GM12875 (cell line): Measurements from ENCODE around the gene DTL.

Experiments
- H3K4me3 ChIP-seq: one replicate; pipeline ENCODE4 v1.5.1; 2011; ENCODE audit warnings: low read depth, low read length, control low read depth
- TF ChIP-seq, protein P1 (sequence below): IDR thresholded peaks from 2 replicates; pipeline ENCODE4 v1.5.1; 2011; ENCODE audit warnings: low read depth, mild to moderate bottlenecking, control low read depth, inconsistent platforms, low read length, moderate library complexity, borderline replicate concordance; ENCODE audit not compliant: insufficient read depth

The DTL gene

GRCh38 chr1:212053993-212054392, 18.4 kb downstream of the DTL start:
- no peak overlapping the region for H3K4me3 ChIP-seq
- TF ChIP-seq, protein P1, sequence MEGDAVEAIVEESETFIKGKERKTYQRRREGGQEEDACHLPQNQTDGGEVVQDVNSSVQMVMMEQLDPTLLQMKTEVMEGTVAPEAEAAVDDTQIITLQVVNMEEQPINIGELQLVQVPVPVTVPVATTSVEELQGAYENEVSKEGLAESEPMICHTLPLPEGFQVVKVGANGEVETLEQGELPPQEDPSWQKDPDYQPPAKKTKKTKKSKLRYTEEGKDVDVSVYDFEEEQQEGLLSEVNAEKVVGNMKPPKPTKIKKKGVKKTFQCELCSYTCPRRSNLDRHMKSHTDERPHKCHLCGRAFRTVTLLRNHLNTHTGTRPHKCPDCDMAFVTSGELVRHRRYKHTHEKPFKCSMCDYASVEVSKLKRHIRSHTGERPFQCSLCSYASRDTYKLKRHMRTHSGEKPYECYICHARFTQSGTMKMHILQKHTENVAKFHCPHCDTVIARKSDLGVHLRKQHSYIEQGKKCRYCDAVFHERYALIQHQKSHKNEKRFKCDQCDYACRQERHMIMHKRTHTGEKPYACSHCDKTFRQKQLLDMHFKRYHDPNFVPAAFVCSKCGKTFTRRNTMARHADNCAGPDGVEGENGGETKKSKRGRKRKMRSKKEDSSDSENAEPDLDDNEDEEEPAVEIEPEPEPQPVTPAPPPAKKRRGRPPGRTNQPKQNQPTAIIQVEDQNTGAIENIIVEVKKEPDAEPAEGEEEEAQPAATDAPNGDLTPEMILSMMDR, result no peak

DNA sequence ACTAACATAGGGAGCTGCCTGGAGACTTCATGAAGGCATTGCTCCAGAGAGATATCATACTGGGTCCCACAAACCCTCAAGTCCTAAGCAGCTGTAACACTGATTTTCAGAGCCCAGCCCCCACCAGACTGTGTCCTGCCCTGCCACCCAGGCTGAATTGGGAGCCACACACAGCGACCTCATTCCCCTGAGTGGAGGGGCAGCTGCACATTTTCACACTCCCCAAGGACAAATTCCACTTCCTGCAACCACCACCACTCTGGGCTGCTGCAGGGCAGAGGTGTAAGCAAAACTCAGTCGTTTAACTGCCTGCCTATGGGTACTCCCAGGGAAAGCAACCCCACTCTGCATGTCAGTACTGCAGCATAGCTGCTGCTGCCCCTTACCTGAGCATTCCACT, 19.8 kb downstream of the DTL start:
- H3K4me3 ChIP-seq, result no peak overlapping the region
- TF ChIP-seq, protein P1, result no peak

DNA sequence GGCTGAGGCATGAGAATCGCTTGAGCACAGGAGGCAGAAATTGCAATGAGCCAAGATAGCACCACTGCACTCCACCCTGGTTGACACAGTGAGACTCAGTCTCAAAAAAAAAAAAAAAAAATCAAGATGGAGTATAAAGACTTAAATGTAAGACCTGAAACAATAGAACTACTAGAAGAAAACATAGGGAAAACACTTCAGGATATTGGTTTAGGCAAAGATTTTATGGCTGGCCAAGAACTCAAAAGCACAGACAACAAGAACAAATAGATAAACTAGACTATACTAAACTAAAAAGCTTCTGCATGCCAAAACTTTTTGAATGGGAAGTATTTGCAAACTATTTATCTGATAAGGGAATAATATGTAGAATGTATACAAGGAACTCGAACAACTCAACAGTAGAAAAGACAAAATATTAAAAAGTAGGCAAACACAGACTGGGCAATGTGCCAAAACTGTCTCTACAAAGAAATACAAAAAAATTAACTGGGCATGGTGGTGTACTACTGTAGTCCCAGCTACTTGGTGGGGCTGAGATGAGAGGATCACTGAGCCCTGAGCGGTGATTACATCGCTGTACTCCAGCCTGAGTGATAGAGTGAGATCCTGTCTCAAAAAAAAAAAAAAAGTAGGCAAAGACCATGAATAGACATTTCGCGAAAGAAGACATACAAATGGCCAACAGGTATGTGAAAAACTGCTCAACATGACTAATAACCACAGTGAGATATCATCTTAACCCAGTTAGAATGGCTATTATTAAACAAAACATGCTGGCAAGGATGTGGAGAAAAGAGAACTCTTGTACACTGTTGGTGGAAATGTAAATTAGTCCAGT, 25.3 kb downstream of the DTL start:
- H3K4me3 ChIP-seq, result no peak overlapping the region
- TF ChIP-seq, protein P1, result no peak

DNA sequence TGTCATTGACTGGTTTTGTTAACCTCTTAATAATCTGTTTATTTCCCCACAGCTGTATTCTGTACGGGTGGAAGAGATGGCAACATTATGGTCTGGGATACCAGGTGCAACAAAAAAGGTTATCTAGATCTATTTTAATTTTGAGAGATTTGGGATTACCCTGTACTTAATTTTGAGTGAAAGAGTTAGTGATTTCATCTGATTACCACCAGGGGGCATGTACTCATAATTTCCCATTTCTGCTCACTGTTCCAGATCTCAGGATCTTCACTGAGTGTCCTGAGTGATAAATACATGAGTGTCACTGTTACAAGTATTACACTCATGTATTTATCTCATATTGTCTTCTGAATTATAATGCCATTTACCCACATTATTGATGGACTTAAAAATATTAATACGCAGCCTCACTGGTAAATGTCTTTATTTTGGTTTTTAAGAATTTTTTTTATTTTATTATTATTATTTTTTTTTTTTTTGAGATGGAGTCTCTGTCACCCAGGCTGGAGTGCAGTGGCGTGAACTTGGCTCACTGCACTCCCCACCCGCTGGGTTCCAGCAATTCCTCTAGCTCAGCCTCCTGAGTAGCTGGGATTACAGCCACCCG, 27.4 kb downstream of the DTL start:
- H3K4me3 ChIP-seq, result no peak overlapping the region
- TF ChIP-seq, protein P1, result peak; percentile 40; the same call in 1 of the 2 replicates

DNA sequence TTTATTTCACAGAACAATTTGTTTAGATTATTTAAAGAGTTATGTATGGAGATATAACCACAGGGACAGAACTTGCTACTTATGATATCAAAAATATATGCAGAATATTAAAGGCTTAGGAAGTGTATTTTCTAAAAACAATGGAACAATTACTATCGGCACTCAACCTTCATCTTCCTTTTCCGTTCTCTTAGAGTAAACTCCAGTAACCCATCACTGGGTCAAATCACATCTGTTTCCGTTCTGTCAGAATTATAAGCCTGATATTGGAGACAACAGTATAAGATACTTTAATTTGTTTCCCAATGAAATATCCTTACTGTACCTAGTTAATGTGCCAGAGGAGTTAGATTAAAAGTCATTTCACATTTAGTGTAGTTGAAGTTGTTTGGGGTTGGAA, 32.2 kb downstream of the DTL start:
- TF ChIP-seq, protein P1, result no peak
- no peak overlapping the region for H3K4me3 ChIP-seq

- no peak overlapping the region for H3K4me3 ChIP-seq
- TF ChIP-seq, protein P1, result peak; percentile 29; the same call in 1 of the 2 replicates
Observed at GRCh38 chr1:212070720-212071302, 35.3 kb downstream of the DTL start.

GRCh38 chr1:212072047-212072446, 36.5 kb downstream of the DTL start:
- no peak overlapping the region for H3K4me3 ChIP-seq
- TF ChIP-seq, protein P1, result no peak
